HG03066 (cell line): Measurements from ENCODE around the gene SEH1L.
"Not testable (repeated sequence)": the region's sequence is repeated elsewhere in the genome, so short reads cannot be mapped to it uniquely, and the experiment has no call there.

Experiments used
- ATAC-seq: cut with Tn5 transposase; IDR thresholded peaks from one replicate; pipeline ENCODE4 v1.9.1; 2021; ENCODE audit warnings: low read depth; ENCODE audit not compliant: unreplicated experiment

SEH1L gene

GRCh38 chr18:12947285-12948049 lies at the start of gene SEH1L:
SEH1L (plus strand) TSS chr18:12948011; CDS start chr18:12948122, 111 bp downstream.
- peak; percentile 70 for ATAC-seq

GRCh38 chr18:12901208-12901607 lies 46.6 kb upstream of the SEH1L start:
- ATAC-seq = not testable (repeated sequence)

DNA sequence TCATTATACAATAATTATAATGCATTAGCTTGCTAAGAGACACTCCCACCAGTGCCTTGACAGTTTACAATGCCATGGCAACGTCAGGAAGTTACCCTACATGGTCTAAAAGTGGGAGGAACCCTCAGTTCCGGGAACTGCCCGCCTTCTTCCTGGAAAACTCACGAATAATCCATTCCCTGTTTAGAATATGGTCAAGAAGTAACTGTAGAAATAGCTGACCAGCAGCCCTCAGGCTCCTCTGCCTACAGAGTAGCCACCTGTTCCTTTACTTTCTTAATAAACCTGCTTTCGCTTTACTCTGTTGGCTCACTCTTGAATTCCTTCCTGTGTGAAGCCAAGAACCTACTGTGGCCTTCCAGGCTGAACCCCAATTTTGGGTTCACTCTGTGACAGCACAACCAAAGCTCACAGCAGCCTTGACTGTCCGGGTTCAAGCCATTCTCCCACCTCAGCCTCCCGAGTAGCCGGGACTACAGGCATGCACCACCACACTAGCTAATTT lies 43.7 kb upstream of the SEH1L start:
- no peak for ATAC-seq

- ATAC-seq = no peak
These were observed 41.7 kb upstream of the SEH1L start for GRCh38 chr18:12906119-12906518.

DNA sequence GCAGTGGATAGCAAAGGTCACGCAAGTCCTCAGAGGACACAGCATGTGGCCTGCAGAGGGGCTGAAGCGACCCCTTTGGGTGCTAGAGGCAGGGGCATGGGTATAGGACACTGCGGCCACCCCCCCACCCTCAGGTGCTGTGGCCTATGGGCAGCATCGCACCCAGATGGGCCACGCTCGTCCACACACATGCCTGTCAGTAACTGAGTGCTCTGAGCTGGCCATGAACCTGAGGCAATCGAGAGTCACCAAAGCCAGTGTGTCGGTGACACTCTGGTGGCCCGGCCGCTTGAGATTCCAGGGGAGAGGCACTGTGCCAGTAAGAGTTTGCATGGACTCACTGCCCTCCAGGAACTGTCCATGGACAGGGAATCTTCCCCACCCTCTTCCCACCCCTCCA lies 41.0 kb upstream of the SEH1L start:
- ATAC-seq = no peak

DNA sequence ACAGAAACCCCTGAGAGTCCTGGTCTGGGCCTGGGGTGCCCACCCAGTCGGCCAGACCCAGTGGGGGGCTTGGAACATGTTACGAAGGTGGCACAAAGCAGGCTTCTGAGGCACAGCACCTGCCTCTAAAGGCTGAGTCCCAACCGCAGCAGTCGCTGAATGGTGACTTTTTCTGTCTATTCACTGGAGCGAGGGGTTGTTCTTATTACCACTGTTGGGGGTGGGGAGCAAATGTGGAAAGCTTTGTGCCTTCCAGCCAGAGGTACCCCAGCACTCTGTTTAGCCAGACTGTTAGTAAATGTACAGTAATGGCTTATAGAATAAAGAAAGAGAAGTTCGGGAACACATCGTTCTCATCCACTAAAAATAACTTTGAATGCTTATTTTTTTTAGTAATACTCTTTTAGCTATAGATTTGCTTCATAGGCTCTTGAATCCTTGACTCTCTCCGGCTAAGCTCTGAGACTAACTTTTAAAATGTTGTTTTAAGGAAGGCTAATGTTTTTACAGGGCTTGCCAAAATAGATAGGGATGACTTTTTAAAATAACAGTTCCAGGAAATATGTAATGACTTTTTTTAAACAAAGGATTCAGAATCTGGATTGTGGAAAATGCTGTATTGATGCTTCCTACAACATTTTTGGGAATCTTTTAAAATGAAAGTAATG lies 40.4 kb upstream of the SEH1L start:
- no peak for ATAC-seq

GRCh38 chr18:12908706-12909105 lies 39.1 kb upstream of the SEH1L start:
- ATAC-seq = no peak

DNA sequence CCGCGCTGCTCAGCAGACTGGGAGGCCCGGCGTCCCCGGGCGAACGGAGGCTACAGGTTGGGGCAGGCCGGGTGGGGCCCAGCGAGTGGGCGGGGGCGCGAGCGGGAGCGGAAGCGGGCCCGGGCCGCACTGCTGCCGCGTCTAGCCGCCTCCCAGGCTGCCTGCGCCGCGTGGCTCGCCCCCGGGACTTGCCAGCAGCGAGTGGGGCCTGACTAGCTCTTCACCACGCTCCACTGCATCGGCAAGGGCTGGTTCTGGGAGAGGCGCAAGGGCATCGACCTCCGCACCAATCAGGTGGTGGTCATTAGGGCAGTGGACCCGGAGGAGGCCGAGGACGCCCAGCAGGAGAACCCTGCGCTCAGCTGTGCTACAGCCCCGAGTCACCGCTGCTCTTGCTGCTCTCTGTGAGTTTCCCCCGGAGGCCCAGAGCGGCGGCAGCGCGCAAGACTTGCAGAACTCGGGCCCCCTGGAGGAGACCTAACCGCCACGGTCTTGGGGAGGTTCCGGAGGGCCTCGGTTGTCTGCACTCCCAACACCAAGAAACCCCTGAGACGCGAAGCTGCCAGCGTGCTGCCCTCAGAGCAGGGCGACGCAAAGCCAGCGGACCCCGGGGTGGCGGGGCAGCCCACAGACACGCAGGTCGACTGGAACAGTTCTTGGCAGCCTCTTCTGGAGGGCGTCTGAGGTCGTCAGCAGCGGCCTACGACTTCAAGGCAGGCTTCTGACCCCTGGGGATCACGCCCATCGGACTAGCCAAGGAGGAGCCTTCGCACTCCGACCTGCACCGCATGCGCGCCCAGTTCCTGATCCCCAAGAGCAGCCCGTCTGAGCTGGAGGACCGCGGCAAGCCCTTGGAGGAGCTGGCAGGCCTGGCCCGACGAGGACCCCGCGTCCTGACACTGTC lies 36.5 kb upstream of the SEH1L start:
- ATAC-seq = no peak

GRCh38 chr18:12911929-12912703 lies 35.7 kb upstream of the SEH1L start:
- ATAC-seq = no peak

DNA sequence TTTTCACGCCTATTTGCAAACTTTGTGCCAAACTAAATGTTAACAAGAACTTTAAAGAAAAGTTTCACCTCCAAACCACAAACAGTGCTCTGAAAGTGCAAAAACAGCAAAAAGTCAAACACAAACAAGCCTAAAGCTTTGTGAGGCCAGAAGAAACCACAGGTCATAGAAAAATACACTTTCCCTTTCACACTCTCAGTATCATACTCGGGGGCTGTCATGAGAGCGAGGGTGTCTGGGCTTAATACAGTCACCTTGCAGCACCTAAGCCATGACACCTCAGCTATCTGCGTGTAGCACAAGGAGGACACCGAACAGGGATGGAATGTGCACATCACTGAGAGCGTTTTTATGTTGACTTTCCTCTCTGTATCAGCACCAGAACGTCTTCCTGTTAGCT lies 26.6 kb upstream of the SEH1L start:
- ATAC-seq = peak; percentile 73

GRCh38 chr18:12922266-12922665 lies 25.5 kb upstream of the SEH1L start:
- ATAC-seq = no peak

GRCh38 chr18:12924616-12925015 lies 23.2 kb upstream of the SEH1L start:
- ATAC-seq = no peak

DNA sequence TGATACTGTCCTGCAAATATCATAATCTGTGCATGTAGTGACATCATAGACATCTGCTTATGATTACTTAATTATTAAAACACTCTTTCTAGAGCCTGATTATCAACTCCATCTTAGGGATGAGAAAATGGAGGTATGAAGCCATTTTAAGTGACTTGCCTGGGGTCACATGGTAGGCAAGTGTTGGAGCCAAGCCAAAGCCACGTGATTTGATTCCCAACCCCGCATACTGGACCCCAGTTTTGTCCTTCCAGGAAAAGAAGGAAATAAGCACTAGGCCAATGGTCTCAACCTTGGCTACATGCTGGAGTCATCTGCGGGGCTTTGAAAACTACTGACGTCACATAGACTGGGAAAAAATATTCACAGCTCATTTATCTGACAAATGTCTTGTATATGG lies 19.6 kb upstream of the SEH1L start:
- no peak for ATAC-seq

DNA sequence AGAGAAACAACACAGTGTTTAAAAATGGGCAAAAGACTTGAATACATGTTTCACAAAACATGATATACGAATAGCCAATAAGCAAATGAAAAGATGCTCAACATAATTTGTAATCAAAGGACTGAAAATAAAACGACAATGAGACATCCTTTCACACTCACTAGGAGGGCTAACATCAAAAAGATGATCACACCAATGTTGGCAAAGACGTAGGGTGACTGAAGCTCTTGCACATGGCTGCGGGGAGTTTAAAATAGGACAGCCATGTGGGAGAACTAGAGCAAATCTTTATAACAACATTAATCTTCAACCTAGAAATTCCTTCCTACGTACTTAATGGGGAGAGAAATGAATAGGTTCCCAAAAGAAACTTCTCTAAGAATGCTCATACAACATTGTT lies 19.2 kb upstream of the SEH1L start:
- ATAC-seq = no peak

DNA sequence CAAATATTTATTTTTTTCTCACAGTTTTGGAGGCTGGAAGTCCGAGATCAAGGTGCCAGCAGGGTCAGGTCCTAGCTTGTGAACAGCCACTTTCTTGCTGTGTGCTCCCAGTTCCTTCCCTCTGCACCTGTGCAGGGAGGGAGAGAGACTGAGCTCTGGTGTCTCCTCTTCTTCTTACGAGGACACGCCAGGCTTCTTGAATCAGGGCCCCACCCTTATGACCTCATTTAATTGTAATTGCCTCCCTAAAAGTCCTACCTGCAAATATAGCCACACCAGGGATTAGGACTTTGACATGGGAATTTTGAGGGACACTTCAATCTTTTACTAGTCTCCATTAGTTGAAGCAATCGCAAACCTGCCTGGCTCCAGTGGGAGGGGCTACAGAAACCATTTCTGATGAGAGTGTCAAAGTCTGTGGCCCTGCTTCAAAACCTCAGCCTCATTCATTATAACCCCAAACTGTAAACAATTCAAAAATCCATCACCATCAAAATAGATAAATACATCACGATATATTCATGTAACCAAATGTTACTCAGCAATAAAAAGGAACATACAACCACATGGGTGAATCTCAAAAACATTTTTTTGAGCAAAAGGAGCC lies 18.2 kb upstream of the SEH1L start:
- ATAC-seq = no peak

DNA sequence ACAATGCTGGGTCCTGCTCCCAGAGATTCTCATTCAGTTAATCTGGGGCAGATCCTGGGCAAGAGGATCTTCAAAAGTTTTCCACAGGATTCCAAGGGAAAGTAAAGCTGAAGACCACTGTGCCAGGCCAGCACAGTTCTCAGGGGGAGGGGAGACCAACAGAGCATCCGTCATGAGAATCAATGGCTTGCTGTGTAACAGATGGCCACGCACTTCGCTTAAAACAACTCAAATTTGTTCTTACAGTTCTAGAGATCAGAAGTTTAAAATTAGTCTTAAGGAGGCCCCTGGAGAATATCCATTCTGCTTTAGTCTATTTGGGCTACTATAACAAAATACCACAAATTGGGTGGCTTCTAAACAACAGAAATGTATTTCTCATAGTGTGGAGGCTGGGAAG lies 17.4 kb upstream of the SEH1L start:
- no peak for ATAC-seq

GRCh38 chr18:12930908-12931307 lies 16.9 kb upstream of the SEH1L start:
- no peak for ATAC-seq

DNA sequence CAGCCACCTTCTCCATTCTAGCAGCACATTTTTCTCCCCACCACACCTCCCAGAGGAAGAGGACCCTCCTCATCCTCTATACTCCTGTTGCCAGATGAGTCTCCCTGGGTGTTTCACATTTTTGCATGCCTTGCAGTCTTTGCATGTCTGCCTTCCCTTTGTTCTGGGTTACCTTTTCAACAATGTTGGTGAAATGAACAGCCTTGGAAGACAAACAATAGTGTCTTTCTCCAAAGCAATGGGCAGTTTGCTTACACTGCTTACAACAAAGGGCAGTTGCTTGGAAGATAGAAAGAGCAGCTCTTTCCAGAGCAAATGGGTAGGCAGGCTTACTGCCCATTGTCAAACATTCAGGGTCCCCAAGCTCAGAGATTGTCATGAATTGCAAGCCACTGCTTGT lies 14.5 kb upstream of the SEH1L start:
- no peak for ATAC-seq

- ATAC-seq = no peak
These were observed 13.2 kb upstream of the SEH1L start for GRCh38 chr18:12934454-12935071.
